Activated naive CD4-positive, alpha-beta T cell treated with Interleukin-2 at 50 U/mL for 16 hours (primary cell): ENCODE measurements around the gene ITGBL1.

Source experiments
- DNase-seq: peaks from one replicate; pipeline ENCODE4 v3.0.0-alpha.2; 2020

ITGBL1 gene

GRCh38 chr13:101569807-101570206, 117.3 kb downstream of the ITGBL1 start:
- DNase-seq: no peak

DNA sequence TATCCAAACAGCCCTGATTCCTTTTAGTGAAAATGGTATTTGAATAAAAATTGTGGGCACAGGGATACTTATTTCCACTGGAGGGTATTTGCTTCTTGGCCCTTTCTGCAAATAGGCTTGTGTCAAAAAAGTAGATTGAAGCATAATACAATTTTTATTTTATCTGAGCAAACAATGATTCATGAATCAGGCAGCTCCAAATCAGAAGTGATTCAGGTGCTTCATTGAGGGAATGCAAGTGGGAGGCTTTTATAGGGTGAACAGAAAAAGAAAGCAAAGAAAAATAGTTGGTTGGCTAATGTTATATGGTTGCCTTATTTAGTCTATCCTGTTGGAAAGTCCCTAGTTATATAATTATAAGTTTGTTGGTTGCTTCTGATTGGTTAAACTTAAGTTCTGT, 117.9 kb downstream of the ITGBL1 start:
- DNase-seq: no peak

GRCh38 chr13:101572456-101572855, 120.0 kb downstream of the ITGBL1 start:
- DNase-seq: no peak

- no peak for DNase-seq
These were observed 123.1 kb downstream of the ITGBL1 start for GRCh38 chr13:101575581-101575980.

GRCh38 chr13:101576455-101576854, 124.0 kb downstream of the ITGBL1 start:
- no peak for DNase-seq

GRCh38 chr13:101576977-101577376, 124.5 kb downstream of the ITGBL1 start:
- no peak for DNase-seq

DNA sequence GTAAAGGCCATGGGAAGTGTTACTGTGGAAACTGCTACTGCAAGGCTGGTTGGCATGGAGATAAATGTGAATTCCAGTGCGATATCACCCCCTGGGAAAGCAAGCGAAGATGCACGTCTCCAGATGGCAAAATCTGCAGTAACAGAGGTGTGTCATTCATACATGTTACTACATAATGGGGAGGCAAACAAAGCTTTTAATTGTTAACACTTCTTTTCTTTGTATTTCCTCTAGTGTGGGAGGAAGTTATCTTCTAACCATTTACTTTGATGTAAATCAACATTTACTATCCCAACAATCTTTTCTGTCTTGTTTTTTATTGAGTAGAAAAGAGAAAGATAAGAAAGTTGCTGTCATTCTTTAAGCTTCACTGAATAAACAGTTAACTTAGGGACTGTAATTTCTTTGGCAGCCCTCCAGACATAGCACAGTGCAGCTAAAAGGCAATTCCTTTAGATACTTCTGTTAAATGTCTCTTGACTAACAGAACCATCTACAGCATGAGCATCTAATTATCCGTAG, 126.9 kb downstream of the ITGBL1 start:
- DNase-seq: no peak

GRCh38 chr13:101584331-101584730, 131.9 kb downstream of the ITGBL1 start:
- DNase-seq: no peak

GRCh38 chr13:101590479-101590878, 138.0 kb downstream of the ITGBL1 start:
- DNase-seq: no peak

- no peak for DNase-seq
These were observed 142.5 kb downstream of the ITGBL1 start for GRCh38 chr13:101594936-101595335.

- DNase-seq: no peak
These were observed 144.3 kb downstream of the ITGBL1 start for GRCh38 chr13:101596803-101597202.

- DNase-seq: no peak
These were observed 159.3 kb downstream of the ITGBL1 start for GRCh38 chr13:101611491-101612475.

DNA sequence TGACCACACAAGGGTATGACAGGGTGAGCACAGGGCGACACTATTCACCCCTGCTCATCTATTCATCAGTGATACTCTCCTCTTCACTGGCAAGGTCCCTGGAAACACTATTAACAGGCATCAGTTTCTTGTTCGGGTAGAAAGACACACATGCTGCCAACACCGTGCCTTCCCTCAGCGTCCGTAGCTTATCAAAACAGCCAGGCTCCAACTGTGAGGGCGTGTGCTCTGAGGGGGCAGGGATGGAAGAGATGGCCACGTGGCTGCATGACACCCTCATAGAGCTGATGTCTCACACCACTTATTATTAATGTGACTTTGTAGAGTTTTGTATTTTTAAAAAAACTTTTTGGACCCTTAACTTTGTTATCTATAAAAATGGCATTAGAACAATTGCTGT, 160.3 kb downstream of the ITGBL1 start:
- no peak for DNase-seq

DNA sequence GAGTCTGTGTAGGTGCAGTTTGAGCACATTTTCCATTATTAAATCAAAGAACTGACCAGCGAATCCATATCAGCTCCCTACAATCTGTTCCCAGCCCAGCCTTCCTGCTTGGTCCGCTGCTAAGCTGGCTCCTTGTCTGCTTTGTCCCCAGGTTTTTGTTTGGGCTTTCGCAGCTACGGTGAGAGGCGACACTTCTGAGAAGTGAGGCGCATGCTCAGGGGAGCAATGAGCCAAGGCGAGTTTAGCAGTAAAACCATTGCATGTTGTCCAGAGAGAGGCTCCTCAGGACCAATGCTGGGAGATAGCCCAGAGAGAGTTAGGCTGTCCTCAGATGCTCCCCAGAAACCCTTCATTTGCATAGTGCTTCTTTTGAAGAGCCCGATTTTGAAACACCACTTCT, 162.0 kb downstream of the ITGBL1 start:
- DNase-seq: no peak

DNA sequence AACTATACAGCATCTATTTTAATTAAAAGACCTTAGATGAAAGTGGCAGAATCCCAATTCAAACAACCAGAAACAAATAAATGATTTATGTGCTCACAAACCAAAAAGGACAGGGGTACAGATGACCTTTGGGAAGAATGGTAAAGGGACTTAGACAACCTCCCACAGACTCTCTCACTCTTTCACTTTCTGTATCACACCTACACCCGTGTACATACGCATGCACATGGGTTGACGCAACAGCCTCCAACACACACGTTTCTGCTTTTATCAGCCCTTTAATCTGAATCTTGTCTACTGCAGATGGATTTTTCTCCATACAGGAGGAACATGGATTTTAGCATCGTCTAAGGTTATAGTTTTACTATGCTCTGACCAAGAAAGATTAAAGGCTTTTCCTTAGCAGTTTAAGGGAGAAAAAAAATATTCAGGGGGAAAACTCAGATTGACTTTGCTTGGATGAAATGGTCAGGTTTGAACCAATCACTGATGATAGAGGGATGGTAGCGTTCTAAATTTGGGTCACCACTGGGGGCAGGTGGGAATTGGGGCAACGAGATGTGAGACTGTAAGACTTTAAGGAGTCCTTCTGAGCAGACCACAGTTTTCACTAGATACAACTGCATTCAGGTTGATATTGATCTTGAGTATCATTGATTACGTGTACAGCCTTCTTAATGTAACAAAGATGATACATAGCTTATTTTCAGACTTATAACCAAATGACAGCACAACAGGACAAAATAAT, 166.1 kb downstream of the ITGBL1 start:
- peak; percentile 36 for DNase-seq

DNA sequence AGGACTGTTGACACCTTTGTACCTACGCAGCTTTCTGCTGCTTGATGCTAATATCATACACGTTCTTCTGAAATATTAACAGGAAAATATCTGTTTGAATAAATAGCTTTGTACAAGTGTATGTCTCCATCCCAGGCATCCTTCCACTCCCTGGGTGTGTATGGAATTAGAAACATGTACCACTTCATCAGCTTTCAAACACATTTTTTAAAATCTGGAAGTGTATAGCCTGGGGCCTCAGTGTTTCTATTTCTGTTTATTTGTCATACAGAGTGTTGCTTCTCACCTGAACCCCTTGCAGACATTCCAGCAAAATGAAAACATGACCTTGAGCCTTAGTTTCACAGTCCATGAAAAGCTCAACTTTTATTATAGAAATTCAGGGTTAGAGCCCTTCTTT, 168.6 kb downstream of the ITGBL1 start:
- no peak for DNase-seq

DNA sequence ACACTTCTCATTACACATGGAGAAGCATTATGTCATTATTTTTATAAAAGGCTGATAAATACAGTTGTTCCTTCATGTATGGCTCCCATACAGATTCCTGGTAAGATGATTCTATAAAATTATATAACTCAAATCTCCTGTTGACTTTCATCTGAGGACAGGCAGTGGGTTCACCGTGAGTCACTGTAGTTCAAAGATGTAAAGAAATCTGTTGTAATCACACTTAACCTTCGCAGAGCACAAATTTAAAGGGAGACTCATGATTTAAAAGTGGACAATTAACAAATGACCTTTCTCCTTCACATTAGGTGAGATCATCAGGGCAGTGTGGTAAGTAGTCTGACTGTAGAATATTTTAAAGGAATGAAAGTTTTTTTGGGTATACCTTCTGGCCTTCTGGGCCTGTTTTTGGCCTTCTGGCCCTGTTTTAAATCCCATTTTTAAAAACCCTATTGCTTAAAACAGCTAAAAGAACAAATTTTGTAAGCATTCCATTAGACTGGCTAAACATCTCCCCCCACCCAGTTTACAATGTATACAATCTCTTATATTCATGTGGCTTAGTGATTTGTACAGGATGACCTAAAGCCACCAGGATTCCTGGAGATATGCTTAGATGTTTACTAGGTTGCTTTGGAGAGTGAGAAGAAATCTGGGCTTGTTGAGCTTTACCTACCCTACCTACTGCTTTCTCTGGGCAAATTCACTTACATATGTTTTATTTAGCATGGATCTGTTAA, 171.2 kb downstream of the ITGBL1 start:
- DNase-seq: no peak

GRCh38 chr13:101624210-101624922, 171.9 kb downstream of the ITGBL1 start:
- DNase-seq: no peak

DNA sequence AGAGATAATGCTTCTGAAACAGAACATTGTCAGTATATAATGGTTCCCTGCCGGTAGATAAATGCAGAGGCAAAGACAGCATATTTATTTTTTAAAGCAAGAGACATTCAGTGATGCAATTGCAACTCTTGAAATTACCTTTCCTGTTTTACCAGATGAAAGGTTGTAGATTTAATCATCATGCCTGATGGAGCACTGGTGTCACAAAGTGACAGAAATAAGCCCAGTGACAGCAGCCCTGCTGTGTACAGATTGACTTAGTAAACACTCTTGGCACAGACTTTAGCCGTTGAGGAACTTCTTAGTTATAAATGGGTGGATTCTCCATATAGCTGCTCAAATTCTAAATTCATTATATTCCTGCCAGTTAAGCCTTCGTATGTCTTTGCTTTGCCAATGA, 172.5 kb downstream of the ITGBL1 start:
- peak; percentile 6 for DNase-seq

GRCh38 chr13:101626925-101627555, 174.6 kb downstream of the ITGBL1 start:
- peak; percentile 39 for DNase-seq

- DNase-seq: no peak
These were observed 175.1 kb downstream of the ITGBL1 start for GRCh38 chr13:101627556-101627943.

GRCh38 chr13:101628900-101629299, 176.4 kb downstream of the ITGBL1 start:
- DNase-seq: no peak
